Body of pancreas (tissue), 4 donors: ENCODE measurements around the gene NDUFA12. TPM values are rescaled to one million over a fixed set of nuclear protein-coding genes. Genes with fewer than 3 reads are reported as not detected.

Experiments used
- ATAC-seq: fragments of 150-250 bp; one replicate; pipeline ENCODE4 v1.9.1; 2016
- DNase-seq, 4 donors: peaks; one replicate each; pipeline ENCODE4 v3.0.0-alpha.2; 2019
- H3K27ac ChIP-seq, 4 donors: fragments of 200-600 bp; sonication (generic); 1 replicate in 3 of 4; 2 replicates in 1 of 4; pipeline versions ENCODE4 v1.5.1 to v1.6.1; 2016 to 2019; ENCODE audit warnings: mild to moderate bottlenecking in 1 of 4, mixed read lengths in 1 of 4, moderate library complexity in 1 of 4
- H3K27me3 ChIP-seq, 2 donors: fragments of 200-600 bp; sonication (generic); one replicate each; pipeline ENCODE4 v1.6.0; 2016; ENCODE audit warnings: mild to moderate bottlenecking in 1 of 2
- H3K36me3 ChIP-seq, 2 donors: fragments of 200-600 bp; sonication (generic); replicated peaks in 1 of 2; 2 replicates each; pipeline ENCODE4 v1.5.1; 2016; ENCODE audit warnings: low read depth in 2 of 2; ENCODE audit not compliant: insufficient read depth in 1 of 2
- H3K4me1 ChIP-seq: fragments of 200-600 bp; sonication (generic); one replicate; pipeline ENCODE4 v1.6.0; 2016
- H3K4me3 ChIP-seq, 2 donors: fragments of 200-600 bp; sonication (generic); 1 replicate in 1 of 2; 2 replicates in 1 of 2; pipeline ENCODE4 v1.5.1; 2016 to 2019
- H3K9me3 ChIP-seq, 3 donors: fragments of 200-600 bp; sonication (generic); 1 replicate in 2 of 3; 2 replicates in 1 of 3; pipeline ENCODE4 v1.5.1; 2016
- CTCF ChIP-seq, 7 experiments: fragments of 450-650 bp in 4 of 7; fragments of 200-600 bp in 3 of 7; sonication (generic) in 3 of 7; IDR thresholded peaks; one replicate each; pipeline ENCODE4 v1.5.1; 2016 to 2019; ENCODE audit warnings: antibody characterized with exemption in 7 of 7
- POLR2A ChIP-seq, 3 donors: fragments of 450-650 bp; IDR thresholded peaks; one replicate each; pipeline ENCODE4 v1.6.1; 2016; ENCODE audit warnings: antibody characterized with exemption in 3 of 3, mild to moderate bottlenecking in 2 of 3
- WGBS, 2 donors: methylation state at CpG; one replicate each; pipeline ENCODE4 v1.1.5; 2017; 5-methylcytosine and 5-hydroxymethylcytosine counted together
- intact Hi-C: fragments of 100-400 bp; cut with DNase I; formaldehyde crosslinking; loops from one replicate; pipeline ENCODE4 v1.15.1; 2023
- total RNA-seq, 2 donors: library from RNA; depleted of rRNA; stranded (reverse); fragments of >200 nt; gene quantifications; one replicate each; pipeline ENCODE4 v1.1.0, GENCODE V29; 2016

Gene NDUFA12
- total RNA-seq, 2 donors from 2014 or later, result 21.4 to 41.0 TPM

- Histone ChIP-seq H3K27me3 (no peaks in the 10 kb centered on the region), H3K9me3 (no peaks in the 10 kb centered on the region), H3K27ac (no peak overlapping the region), H3K4me3 (no peak overlapping the region), H3K4me1 (no peaks in the 10 kb centered on the region), H3K36me3 (no peaks in the 10 kb centered on the region)
- ATAC-seq (no peak), DNase-seq (no peak)
- intact Hi-C loops, result no loop called here
- 52 to 77% methylated on average over 4 of the region's 4 CpGs for WGBS, 2 donors
- TF ChIP-seq POLR2A (IDR thresholded peaks at IDR 0.05) (no peak), CTCF (IDR thresholded peaks at IDR 0.05) (no peak)
Observed at GRCh38 chr12:94922561-94922960, 80.9 kb downstream of the NDUFA12 start.

Other genes starting within 250 kb of the NDUFA12 start
- gene NR2C1, start 69.9 kb upstream of the NDUFA12 start, total RNA-seq, result 10 to 100 TPM; 16.2 to 28.8 TPM
- gene FGD6, start 213.8 kb upstream of the NDUFA12 start, total RNA-seq, result 10 to 100 TPM; 15.8 to 19.1 TPM
- 10 to 100 TPM; 50.8 to 56.4 TPM for gene VEZT, start 214.1 kb upstream of the NDUFA12 start, total RNA-seq